Measurements from ENCODE around the gene CYP24A1.

CYP24A1 gene

DNA sequence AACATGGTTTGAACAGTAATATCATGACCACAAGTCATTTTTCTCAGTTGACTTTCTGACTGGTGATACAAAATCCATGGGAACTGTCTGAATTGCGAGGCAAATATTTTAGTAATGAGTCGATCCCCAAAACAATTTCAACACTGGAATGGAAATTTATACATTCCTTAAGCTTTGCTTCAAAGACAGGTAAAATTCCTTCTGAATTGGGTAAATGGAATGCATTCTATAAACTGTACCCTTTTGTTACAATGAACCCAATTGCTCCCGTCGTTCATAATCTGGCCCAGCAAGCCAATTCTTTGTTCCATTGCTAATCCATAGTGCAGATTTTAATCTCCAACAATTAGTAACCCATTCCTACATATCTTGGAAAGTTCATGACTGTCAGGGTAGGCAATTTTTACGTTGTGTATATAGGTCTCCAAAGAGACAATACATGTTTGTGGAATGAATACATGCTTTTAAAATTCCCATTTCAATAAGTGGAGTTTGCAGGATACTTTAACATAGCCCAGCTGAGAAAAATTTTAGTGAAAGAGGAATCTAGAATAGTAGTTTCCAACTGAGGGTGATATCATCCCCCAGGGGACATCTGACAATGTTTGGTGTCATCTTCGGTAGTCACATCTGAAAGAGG is 32.7 kb downstream of the CYP24A1 start:
- TF ChIP-seq CTCF (IDR thresholded peaks at IDR 0.05; ENCODE audit: insufficient read depth, low read depth, low read length, missing control alignments), result no peak
- DNase-seq (ENCODE audit: low read depth), result peak; percentile 79
- no peak overlapping the region for H3K4me3 ChIP-seq (ENCODE audit: low read length)

DNA sequence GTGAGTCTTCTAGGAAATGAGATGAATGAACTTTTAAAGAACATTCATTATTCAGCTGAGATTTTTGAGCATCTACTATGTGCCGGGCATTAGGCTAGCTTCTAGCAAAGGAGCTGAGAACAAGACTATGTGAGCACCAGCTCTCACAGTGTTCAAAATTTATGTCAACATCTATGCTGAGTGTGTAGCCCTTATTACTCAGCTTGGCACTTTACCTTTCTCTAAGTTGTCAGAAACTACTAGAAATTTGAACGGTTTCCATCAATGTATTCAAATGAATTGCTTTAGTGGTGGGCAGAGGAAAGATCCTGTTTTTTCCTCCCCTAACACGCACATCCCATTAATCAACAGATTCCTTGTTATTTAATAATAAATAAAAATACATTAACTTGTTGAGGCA is 33.3 kb downstream of the CYP24A1 start:
- DNase-seq (ENCODE audit: low read depth), result no peak
- no peak for TF ChIP-seq CTCF (IDR thresholded peaks at IDR 0.05; ENCODE audit: insufficient read depth, low read depth, low read length, missing control alignments)
- H3K4me3 ChIP-seq (ENCODE audit: low read length), result no peak overlapping the region

GRCh38 chr20:54140067-54140466 is 33.7 kb downstream of the CYP24A1 start:
- H3K4me3 ChIP-seq (ENCODE audit: low read length), result no peak overlapping the region
- DNase-seq (ENCODE audit: low read depth), result no peak
- TF ChIP-seq CTCF (IDR thresholded peaks at IDR 0.05; ENCODE audit: insufficient read depth, low read depth, low read length, missing control alignments), result no peak

DNA sequence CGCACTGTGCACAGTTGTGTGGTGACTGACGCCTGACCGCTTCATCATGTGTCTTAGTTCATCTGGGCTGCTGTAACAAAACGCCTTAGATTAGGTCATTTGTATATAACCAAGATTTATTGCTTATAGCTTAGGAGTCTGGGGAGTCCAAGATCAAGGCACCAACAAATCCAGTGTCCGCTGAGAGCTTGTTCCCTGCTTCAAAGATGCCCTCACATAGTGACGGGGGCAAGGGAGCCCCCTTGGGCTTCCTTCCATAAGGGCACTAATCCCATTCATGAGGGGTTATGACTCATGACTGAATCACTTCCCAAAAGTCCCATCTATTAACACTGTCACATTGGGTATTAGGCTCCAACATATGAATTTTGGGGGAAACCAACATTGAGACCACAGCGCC is 34.6 kb downstream of the CYP24A1 start:
- TF ChIP-seq CTCF (IDR thresholded peaks at IDR 0.05; ENCODE audit: insufficient read depth, low read depth, low read length, missing control alignments), result no peak
- no peak overlapping the region for H3K4me3 ChIP-seq (ENCODE audit: low read length)
- DNase-seq (ENCODE audit: low read depth), result no peak

DNA sequence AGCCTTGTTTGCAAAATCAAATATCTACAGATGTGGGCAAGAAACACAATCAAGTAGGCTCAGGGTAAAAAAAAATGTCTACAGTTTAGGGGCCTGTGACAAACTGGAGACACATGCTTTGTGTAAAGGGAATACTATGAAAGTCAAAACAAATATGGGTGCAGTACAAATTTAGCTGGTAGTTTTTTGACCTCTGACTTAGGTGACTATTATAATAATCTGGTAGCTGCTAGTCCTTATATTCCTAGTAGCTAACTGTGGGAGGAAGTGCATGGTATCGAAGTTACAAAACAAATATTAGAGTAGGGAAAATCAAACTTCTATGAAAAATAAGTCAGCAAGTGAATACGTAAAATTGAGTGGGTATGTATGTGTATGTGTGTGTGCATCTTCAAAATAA is 35.4 kb downstream of the CYP24A1 start:
- H3K4me3 ChIP-seq (ENCODE audit: low read length), result no peak overlapping the region
- no peak for DNase-seq (ENCODE audit: low read depth)
- TF ChIP-seq CTCF (IDR thresholded peaks at IDR 0.05; ENCODE audit: insufficient read depth, low read depth, low read length, missing control alignments), result no peak

GRCh38 chr20:54137115-54137514 is 36.7 kb downstream of the CYP24A1 start:
- TF ChIP-seq CTCF (IDR thresholded peaks at IDR 0.05; ENCODE audit: insufficient read depth, low read depth, low read length, missing control alignments), result no peak
- DNase-seq (ENCODE audit: low read depth), result no peak
- no peak overlapping the region for H3K4me3 ChIP-seq (ENCODE audit: low read length)

Data from epithelial cell of esophagus (primary cell).